ENCODE measurements around the gene HIVEP3.

HIVEP3 gene

DNA sequence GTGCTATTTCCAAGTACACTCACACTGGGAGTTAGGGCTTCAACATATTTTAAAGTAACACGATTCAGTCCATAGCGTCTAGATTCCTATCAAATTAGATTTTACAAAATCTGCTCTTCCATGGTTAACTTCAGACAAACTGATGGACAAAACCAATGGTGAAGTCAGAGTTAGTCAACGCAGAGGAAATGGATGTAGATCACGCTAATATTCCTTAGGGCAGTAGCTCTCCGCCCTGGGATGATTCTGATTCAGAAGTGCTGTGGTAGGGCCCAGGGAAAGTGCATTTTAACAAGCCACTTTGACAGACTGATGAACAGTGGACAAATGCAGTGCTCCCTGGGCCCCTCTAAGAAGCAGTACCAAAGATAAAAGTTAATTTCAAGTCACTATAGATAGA, 83.2 kb downstream of the HIVEP3 start:
- Histone ChIP-seq H3F3A (ENCODE audit: insufficient read depth, low read length) (no peaks in the 10 kb centered on the region), H3K4me1 (ENCODE audit: low read length) (no peaks in the 10 kb centered on the region), H3K27ac (ENCODE audit: low read length) (no peak overlapping the region), H3K27me3 (replicated peaks; ENCODE audit: insufficient read depth, low read length) (no peaks in the 10 kb centered on the region), H4K20me1 (ENCODE audit: insufficient read depth, low read length) (no peaks in the 10 kb centered on the region), H3K36me3 (replicated peaks; ENCODE audit: insufficient read depth, low read length) (no peaks in the 10 kb centered on the region), H2AFZ (ENCODE audit: low read length) (no peak overlapping the region), H3K9me3 (replicated peaks; ENCODE audit: insufficient read depth, low read length) (no peaks in the 10 kb centered on the region), H3K79me2 (ENCODE audit: low read length) (no peaks in the 10 kb centered on the region), H3K9me2 (replicated peaks; ENCODE audit: insufficient read depth, low read length) (no peaks in the 10 kb centered on the region), H3K4me3 (ENCODE audit: low read length) (no peak overlapping the region), H3K9ac (ENCODE audit: low read length) (no peak overlapping the region), H3K4me2 (ENCODE audit: low read depth, low read length) (no peak overlapping the region)
- no peak for DNase-seq
- TF ChIP-seq, protein P1, sequence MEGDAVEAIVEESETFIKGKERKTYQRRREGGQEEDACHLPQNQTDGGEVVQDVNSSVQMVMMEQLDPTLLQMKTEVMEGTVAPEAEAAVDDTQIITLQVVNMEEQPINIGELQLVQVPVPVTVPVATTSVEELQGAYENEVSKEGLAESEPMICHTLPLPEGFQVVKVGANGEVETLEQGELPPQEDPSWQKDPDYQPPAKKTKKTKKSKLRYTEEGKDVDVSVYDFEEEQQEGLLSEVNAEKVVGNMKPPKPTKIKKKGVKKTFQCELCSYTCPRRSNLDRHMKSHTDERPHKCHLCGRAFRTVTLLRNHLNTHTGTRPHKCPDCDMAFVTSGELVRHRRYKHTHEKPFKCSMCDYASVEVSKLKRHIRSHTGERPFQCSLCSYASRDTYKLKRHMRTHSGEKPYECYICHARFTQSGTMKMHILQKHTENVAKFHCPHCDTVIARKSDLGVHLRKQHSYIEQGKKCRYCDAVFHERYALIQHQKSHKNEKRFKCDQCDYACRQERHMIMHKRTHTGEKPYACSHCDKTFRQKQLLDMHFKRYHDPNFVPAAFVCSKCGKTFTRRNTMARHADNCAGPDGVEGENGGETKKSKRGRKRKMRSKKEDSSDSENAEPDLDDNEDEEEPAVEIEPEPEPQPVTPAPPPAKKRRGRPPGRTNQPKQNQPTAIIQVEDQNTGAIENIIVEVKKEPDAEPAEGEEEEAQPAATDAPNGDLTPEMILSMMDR (IDR thresholded peaks at IDR 0.05; ENCODE audit: low read length), result no peak
- TF ChIP-seq EZH2 (optimal IDR thresholded peaks at IDR 0.05; ENCODE audit: low read depth, low read length) (no peak), EZH2phosphoT487 (IDR thresholded peaks at IDR 0.05; ENCODE audit: low read length) (no peak)

GRCh38 chr1:41833519-41834000, 85.2 kb downstream of the HIVEP3 start:
- no peak overlapping the region for H3K4me2 ChIP-seq (ENCODE audit: low read depth, low read length)
- no peaks in the 10 kb centered on the region for H3F3A ChIP-seq (ENCODE audit: insufficient read depth, low read length)
- TF ChIP-seq EZH2phosphoT487 (IDR thresholded peaks at IDR 0.05; ENCODE audit: low read length), result no peak
- no peaks in the 10 kb centered on the region for H3K9me2 ChIP-seq (replicated peaks; ENCODE audit: insufficient read depth, low read length)
- no peaks in the 10 kb centered on the region for H3K27me3 ChIP-seq (replicated peaks; ENCODE audit: insufficient read depth, low read length)
- no peak overlapping the region for H2AFZ ChIP-seq (ENCODE audit: low read length)
- no peaks in the 10 kb centered on the region for H3K79me2 ChIP-seq (ENCODE audit: low read length)
- no peaks in the 10 kb centered on the region for H3K9me3 ChIP-seq (replicated peaks; ENCODE audit: insufficient read depth, low read length)
- H3K4me3 ChIP-seq (ENCODE audit: low read length), result no peak overlapping the region
- DNase-seq, result no peak
- no peaks in the 10 kb centered on the region for H4K20me1 ChIP-seq (ENCODE audit: insufficient read depth, low read length)
- H3K9ac ChIP-seq (ENCODE audit: low read length), result no peak overlapping the region
- H3K36me3 ChIP-seq (replicated peaks; ENCODE audit: insufficient read depth, low read length), result no peaks in the 10 kb centered on the region
- H3K4me1 ChIP-seq (ENCODE audit: low read length), result no peaks in the 10 kb centered on the region
- H3K27ac ChIP-seq (ENCODE audit: low read length), result no peak overlapping the region

DNA sequence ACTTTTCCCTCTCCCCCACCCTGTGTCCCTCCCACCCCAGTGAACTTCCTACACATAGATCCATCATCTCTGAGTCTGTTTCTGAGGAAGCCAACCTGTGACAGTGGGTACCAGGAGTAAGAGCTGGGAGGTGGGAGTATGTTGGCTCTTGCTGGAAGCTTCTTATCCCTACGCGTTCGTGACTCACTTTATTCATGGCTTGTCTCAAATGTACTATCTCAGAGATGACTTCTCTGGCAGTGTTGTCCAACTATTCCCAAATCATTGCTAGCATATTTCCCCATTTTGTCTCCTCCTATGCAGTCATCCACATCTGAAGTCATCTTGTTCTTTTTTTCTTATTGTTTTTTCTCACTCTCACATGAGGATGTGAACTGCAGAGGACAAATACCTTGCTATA, 88.0 kb downstream of the HIVEP3 start:
- Histone ChIP-seq H3K4me2 (ENCODE audit: low read depth, low read length) (no peak overlapping the region), H3K9ac (ENCODE audit: low read length) (no peak overlapping the region), H2AFZ (ENCODE audit: low read length) (no peak overlapping the region), H3K4me1 (ENCODE audit: low read length) (no peaks in the 10 kb centered on the region), H4K20me1 (ENCODE audit: insufficient read depth, low read length) (no peaks in the 10 kb centered on the region), H3K79me2 (ENCODE audit: low read length) (no peaks in the 10 kb centered on the region), H3K4me3 (ENCODE audit: low read length) (no peak overlapping the region), H3K9me2 (replicated peaks; ENCODE audit: insufficient read depth, low read length) (no peaks in the 10 kb centered on the region), H3K27me3 (replicated peaks; ENCODE audit: insufficient read depth, low read length) (no peaks in the 10 kb centered on the region), H3K27ac (ENCODE audit: low read length) (no peak overlapping the region), H3K9me3 (replicated peaks; ENCODE audit: insufficient read depth, low read length) (no peaks in the 10 kb centered on the region), H3K36me3 (replicated peaks; ENCODE audit: insufficient read depth, low read length) (no peaks in the 10 kb centered on the region), H3F3A (ENCODE audit: insufficient read depth, low read length) (no peaks in the 10 kb centered on the region)
- TF ChIP-seq EZH2phosphoT487 (IDR thresholded peaks at IDR 0.05; ENCODE audit: low read length), result no peak
- TF ChIP-seq, protein P1 (IDR thresholded peaks at IDR 0.05; ENCODE audit: low read length), result no peak
- DNase-seq, result no peak

DNA sequence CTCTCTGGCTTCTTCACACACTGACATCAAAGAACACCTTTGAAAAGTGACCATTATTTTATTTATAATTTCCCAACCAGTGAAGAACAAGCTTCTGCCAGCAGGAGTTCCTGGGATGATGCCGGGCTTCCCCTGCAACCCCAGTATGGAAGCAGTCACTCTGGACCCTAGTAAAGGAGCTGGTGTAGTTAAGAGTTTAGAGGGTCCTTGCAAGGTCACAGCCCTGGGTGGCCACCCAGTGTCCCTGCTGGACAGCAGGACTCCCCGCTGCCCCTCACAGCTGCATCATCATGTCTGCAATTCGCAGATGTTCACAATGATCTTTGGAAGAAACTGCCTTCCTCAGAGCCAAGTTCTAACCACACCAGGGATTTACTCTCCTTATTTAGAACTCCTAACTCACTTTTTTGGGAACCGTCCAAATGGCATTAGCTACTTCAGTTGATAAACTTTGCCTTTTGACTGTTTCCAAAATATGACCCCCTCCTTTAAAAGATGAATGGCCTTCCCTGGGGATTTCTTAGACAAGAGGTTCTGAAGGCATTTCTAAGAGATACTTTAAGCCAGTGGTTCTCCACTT, 90.6 kb downstream of the HIVEP3 start:
- H3K4me3 ChIP-seq (ENCODE audit: low read length), result no peak overlapping the region
- no peak overlapping the region for H2AFZ ChIP-seq (ENCODE audit: low read length)
- H3K4me2 ChIP-seq (ENCODE audit: low read depth, low read length), result no peak overlapping the region
- DNase-seq, result no peak
- H4K20me1 ChIP-seq (ENCODE audit: insufficient read depth, low read length), result no peaks in the 10 kb centered on the region
- no peak overlapping the region for H3K27ac ChIP-seq (ENCODE audit: low read length)
- TF ChIP-seq, protein P1 (IDR thresholded peaks at IDR 0.05; ENCODE audit: low read length), result no peak
- TF ChIP-seq EZH2 (optimal IDR thresholded peaks at IDR 0.05; ENCODE audit: low read depth, low read length) (no peak), EZH2phosphoT487 (IDR thresholded peaks at IDR 0.05; ENCODE audit: low read length) (no peak)
- H3K4me1 ChIP-seq (ENCODE audit: low read length), result no peaks in the 10 kb centered on the region
- no peaks in the 10 kb centered on the region for H3K79me2 ChIP-seq (ENCODE audit: low read length)
- no peak overlapping the region for H3K9ac ChIP-seq (ENCODE audit: low read length)
- H3K36me3 ChIP-seq (replicated peaks; ENCODE audit: insufficient read depth, low read length), result no peaks in the 10 kb centered on the region
- no peaks in the 10 kb centered on the region for H3K27me3 ChIP-seq (replicated peaks; ENCODE audit: insufficient read depth, low read length)
- H3F3A ChIP-seq (ENCODE audit: insufficient read depth, low read length), result no peaks in the 10 kb centered on the region
- no peaks in the 10 kb centered on the region for H3K9me2 ChIP-seq (replicated peaks; ENCODE audit: insufficient read depth, low read length)
- no peaks in the 10 kb centered on the region for H3K9me3 ChIP-seq (replicated peaks; ENCODE audit: insufficient read depth, low read length)
